Neural cell (in vitro differentiated cells): ENCODE measurements around the gene CDH5. TPM values are rescaled to one million over a fixed set of nuclear protein-coding genes. Genes with fewer than 3 reads are reported as not detected.

Experiments
- H2AFZ ChIP-seq: fragments of 200-600, 300-800 bp; sonication (generic), shearing (Covaris generic); 2 replicates; pipeline ENCODE4 v1.6.0; 2014; ENCODE audit warnings: low read depth, mild to moderate bottlenecking, antibody characterized with exemption, low read length, moderate library complexity
- H3F3A ChIP-seq: fragments of 200-600 bp; shearing (Covaris generic); 2 replicates; pipeline ENCODE4 v1.6.1; 2016; ENCODE audit warnings: mild to moderate bottlenecking, moderate library complexity, mixed read lengths, antibody characterized with exemption, low read length; ENCODE audit not compliant: insufficient read depth, poor library complexity, severe bottlenecking
- H3K27ac ChIP-seq: fragments of 200-600, 300-800 bp; sonication (generic), shearing (Covaris generic); 2 replicates; pipeline ENCODE4 v1.5.1; 2014; ENCODE audit warnings: mild to moderate bottlenecking, low read length, moderate library complexity
- H3K27me3 ChIP-seq: fragments of 300-800, 200-600 bp; sonication (generic), shearing (Covaris generic); 2 replicates; pipeline ENCODE4 v1.6.0; 2014; ENCODE audit warnings: mild to moderate bottlenecking, low read depth, low read length, moderate library complexity; ENCODE audit not compliant: insufficient read depth
- H3K36me3 ChIP-seq: fragments of 300-800, 200-600 bp; sonication (generic), shearing (Covaris generic); 2 replicates; pipeline ENCODE4 v1.5.1; 2014; ENCODE audit warnings: mild to moderate bottlenecking, antibody characterized with exemption, low read length, moderate library complexity; ENCODE audit not compliant: insufficient read depth
- H3K4me2 ChIP-seq: fragments of 300-800, 200-600 bp; sonication (generic), shearing (Covaris generic); 2 replicates; pipeline ENCODE4 v1.6.0; 2014; ENCODE audit warnings: mild to moderate bottlenecking, low read length
- H3K4me3 ChIP-seq: fragments of 300-800, 200-600 bp; sonication (generic), shearing (Covaris generic); 2 replicates; pipeline ENCODE4 v1.5.1; 2014; ENCODE audit warnings: mild to moderate bottlenecking, low read length, moderate library complexity
- H3K79me2 ChIP-seq: fragments of 200-600 bp; shearing (Covaris generic); replicated peaks from 2 replicates; pipeline ENCODE4 v1.6.0; 2014; ENCODE audit warnings: mild to moderate bottlenecking, low read length, moderate library complexity; ENCODE audit not compliant: insufficient read depth
- H3K9ac ChIP-seq: fragments of 300-800, 200-600 bp; sonication (generic), shearing (Covaris generic); 2 replicates; pipeline ENCODE4 v1.6.1; 2016; ENCODE audit warnings: mild to moderate bottlenecking, low read length, mixed read lengths
- H3K9me2 ChIP-seq: fragments of 200-600 bp; shearing (Covaris generic); 2 replicates; pipeline ENCODE4 v1.6.1; 2016; ENCODE audit warnings: mild to moderate bottlenecking, low read length, mixed read lengths; ENCODE audit not compliant: insufficient read depth
- H3K9me3 ChIP-seq: fragments of 200-600, 300-800 bp; sonication (generic), shearing (Covaris generic); 2 replicates; pipeline ENCODE4 v1.6.1; 2016; ENCODE audit warnings: mild to moderate bottlenecking, mixed run types, low read length, moderate library complexity, mixed read lengths
- H4K20me1 ChIP-seq: fragments of 200-600 bp; shearing (Covaris generic); 2 replicates; pipeline ENCODE4 v1.6.1; 2016; ENCODE audit warnings: mild to moderate bottlenecking, mixed run types; ENCODE audit not compliant: insufficient read depth
- EP300 ChIP-seq: fragments of 450-650 bp; conservative IDR thresholded peaks from 2 replicates; pipeline ENCODE4 v1.6.1; 2014; ENCODE audit warnings: antibody characterized with exemption, mild to moderate bottlenecking, moderate library complexity; ENCODE audit not compliant: poor library complexity, severe bottlenecking
- EZH2 ChIP-seq: fragments of 200-600, 300-800 bp; shearing (Covaris generic), sonication (generic); IDR thresholded peaks from 2 replicates; pipeline ENCODE4 v1.6.1; 2014; ENCODE audit warnings: antibody characterized with exemption, low read length, borderline replicate concordance, mild to moderate bottlenecking; ENCODE audit not compliant: insufficient read depth, poor library complexity, severe bottlenecking
- MXI1 ChIP-seq: fragments of 450-650 bp; conservative IDR thresholded peaks from 2 replicates; pipeline ENCODE4 v1.6.1; 2014; ENCODE audit warnings: antibody characterized with exemption, mild to moderate bottlenecking; ENCODE audit not compliant: poor library complexity, severe bottlenecking
- POLR2AphosphoS5 ChIP-seq: IDR thresholded peaks from 2 replicates; pipeline ENCODE4 v1.6.1; 2012
- RAD21 ChIP-seq: fragments of 450-650 bp; conservative IDR thresholded peaks from 2 replicates; pipeline ENCODE4 v1.6.1; 2014; ENCODE audit warnings: antibody characterized with exemption, mild to moderate bottlenecking, moderate library complexity
- SMC3 ChIP-seq: fragments of 450-650 bp; conservative IDR thresholded peaks from 2 replicates; pipeline ENCODE4 v1.6.1; 2014; ENCODE audit warnings: antibody characterized with exemption, mild to moderate bottlenecking, moderate library complexity; ENCODE audit not compliant: poor library complexity
- TAF1 ChIP-seq: IDR thresholded peaks from 2 replicates; pipeline ENCODE4 v1.6.1; 2012; ENCODE audit warnings: low read depth
- polyA plus RNA-seq: library from polyadenylated mRNA; depleted of rRNA; stranded (reverse); fragments of >200 nt; gene quantifications from 2 replicates; pipeline ENCODE4 v1.2.3, GENCODE V29; 2014
- TF ChIP-seq, protein P1 (sequence below): fragments of 450-650 bp; IDR thresholded peaks from 2 replicates; pipeline ENCODE4 v1.5.1; 2014; ENCODE audit warnings: antibody characterized with exemption, mild to moderate bottlenecking, moderate library complexity; ENCODE audit not compliant: poor library complexity, severe bottlenecking
- TF ChIP-seq, protein P2 (sequence below): IDR thresholded peaks from 2 replicates; pipeline ENCODE4 v1.6.1; 2012; ENCODE audit warnings: borderline replicate concordance

The CDH5 gene
- polyA plus RNA-seq, 1 donor from 2014 or later = not detected

GRCh38 chr16:66390346-66391108 lies 24.0 kb downstream of the CDH5 start:
- H3K27me3 ChIP-seq = no peaks in the 10 kb centered on the region
- no peaks in the 10 kb centered on the region for H3K9me3 ChIP-seq
- no peaks in the 10 kb centered on the region for H3F3A ChIP-seq
- H3K27ac ChIP-seq = no peak overlapping the region
- TF ChIP-seq RAD21 (no peak), EZH2 (no peak), EP300 (no peak), TAF1 (no peak), MXI1 (no peak), POLR2AphosphoS5 (no peak), SMC3 (no peak)
- TF ChIP-seq, protein P1, sequence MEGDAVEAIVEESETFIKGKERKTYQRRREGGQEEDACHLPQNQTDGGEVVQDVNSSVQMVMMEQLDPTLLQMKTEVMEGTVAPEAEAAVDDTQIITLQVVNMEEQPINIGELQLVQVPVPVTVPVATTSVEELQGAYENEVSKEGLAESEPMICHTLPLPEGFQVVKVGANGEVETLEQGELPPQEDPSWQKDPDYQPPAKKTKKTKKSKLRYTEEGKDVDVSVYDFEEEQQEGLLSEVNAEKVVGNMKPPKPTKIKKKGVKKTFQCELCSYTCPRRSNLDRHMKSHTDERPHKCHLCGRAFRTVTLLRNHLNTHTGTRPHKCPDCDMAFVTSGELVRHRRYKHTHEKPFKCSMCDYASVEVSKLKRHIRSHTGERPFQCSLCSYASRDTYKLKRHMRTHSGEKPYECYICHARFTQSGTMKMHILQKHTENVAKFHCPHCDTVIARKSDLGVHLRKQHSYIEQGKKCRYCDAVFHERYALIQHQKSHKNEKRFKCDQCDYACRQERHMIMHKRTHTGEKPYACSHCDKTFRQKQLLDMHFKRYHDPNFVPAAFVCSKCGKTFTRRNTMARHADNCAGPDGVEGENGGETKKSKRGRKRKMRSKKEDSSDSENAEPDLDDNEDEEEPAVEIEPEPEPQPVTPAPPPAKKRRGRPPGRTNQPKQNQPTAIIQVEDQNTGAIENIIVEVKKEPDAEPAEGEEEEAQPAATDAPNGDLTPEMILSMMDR = no peak
- TF ChIP-seq, protein P2, sequence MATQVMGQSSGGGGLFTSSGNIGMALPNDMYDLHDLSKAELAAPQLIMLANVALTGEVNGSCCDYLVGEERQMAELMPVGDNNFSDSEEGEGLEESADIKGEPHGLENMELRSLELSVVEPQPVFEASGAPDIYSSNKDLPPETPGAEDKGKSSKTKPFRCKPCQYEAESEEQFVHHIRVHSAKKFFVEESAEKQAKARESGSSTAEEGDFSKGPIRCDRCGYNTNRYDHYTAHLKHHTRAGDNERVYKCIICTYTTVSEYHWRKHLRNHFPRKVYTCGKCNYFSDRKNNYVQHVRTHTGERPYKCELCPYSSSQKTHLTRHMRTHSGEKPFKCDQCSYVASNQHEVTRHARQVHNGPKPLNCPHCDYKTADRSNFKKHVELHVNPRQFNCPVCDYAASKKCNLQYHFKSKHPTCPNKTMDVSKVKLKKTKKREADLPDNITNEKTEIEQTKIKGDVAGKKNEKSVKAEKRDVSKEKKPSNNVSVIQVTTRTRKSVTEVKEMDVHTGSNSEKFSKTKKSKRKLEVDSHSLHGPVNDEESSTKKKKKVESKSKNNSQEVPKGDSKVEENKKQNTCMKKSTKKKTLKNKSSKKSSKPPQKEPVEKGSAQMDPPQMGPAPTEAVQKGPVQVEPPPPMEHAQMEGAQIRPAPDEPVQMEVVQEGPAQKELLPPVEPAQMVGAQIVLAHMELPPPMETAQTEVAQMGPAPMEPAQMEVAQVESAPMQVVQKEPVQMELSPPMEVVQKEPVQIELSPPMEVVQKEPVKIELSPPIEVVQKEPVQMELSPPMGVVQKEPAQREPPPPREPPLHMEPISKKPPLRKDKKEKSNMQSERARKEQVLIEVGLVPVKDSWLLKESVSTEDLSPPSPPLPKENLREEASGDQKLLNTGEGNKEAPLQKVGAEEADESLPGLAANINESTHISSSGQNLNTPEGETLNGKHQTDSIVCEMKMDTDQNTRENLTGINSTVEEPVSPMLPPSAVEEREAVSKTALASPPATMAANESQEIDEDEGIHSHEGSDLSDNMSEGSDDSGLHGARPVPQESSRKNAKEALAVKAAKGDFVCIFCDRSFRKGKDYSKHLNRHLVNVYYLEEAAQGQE = no peak
- H3K9ac ChIP-seq = no peak overlapping the region
- H3K4me3 ChIP-seq = no peak overlapping the region
- H3K9me2 ChIP-seq = no peaks in the 10 kb centered on the region
- no peaks in the 10 kb centered on the region for H4K20me1 ChIP-seq
- no peak overlapping the region for H2AFZ ChIP-seq
- no peaks in the 10 kb centered on the region for H3K36me3 ChIP-seq
- H3K4me2 ChIP-seq = no peak overlapping the region
- H3K79me2 ChIP-seq = no peaks in the 10 kb centered on the region

GRCh38 chr16:66391726-66392670 lies 25.5 kb downstream of the CDH5 start:
- Histone ChIP-seq H3F3A (no peaks in the 10 kb centered on the region), H3K36me3 (no peaks in the 10 kb centered on the region), H4K20me1 (no peaks in the 10 kb centered on the region), H3K27me3 (no peaks in the 10 kb centered on the region), H2AFZ (no peak overlapping the region), H3K9me3 (no peaks in the 10 kb centered on the region), H3K4me2 (no peak overlapping the region), H3K27ac (no peak overlapping the region), H3K79me2 (no peaks in the 10 kb centered on the region), H3K4me3 (no peak overlapping the region), H3K9me2 (no peaks in the 10 kb centered on the region), H3K9ac (no peak overlapping the region)
- TF ChIP-seq EZH2 (no peak), SMC3 (no peak), POLR2AphosphoS5 (no peak), RAD21 (no peak), TAF1 (no peak), EP300 (no peak), MXI1 (no peak)
- TF ChIP-seq, protein P1 = no peak
- TF ChIP-seq, protein P2 = no peak
